GM23338 (cell line): ENCODE measurements around the gene KIAA1671. TPM values are rescaled to one million over a fixed set of nuclear protein-coding genes. Genes with fewer than 3 reads are reported as not detected.

Experiments used
- ATAC-seq: fragments of 200-7000 bp; cut with Tn5 transposase; 3 replicates; pipeline ENCODE4 v1.9.1; 2020
- DNase-seq: peaks from one replicate; pipeline ENCODE4 v3.0.0-alpha.2; 2015; ENCODE audit warnings: low spot score
- H2AFZ ChIP-seq: fragments of 200-600 bp; sonication (generic); 2 replicates; pipeline ENCODE4 v1.8.0; 2016; ENCODE audit warnings: antibody characterized with exemption, mild to moderate bottlenecking, moderate library complexity
- H3F3A ChIP-seq: fragments of 200-600 bp; sonication (generic); replicated peaks from 2 replicates; pipeline ENCODE4 v1.8.0; 2017; ENCODE audit warnings: antibody characterized with exemption, mixed run types, low read depth
- H3K27ac ChIP-seq: fragments of 200-600 bp; sonication (generic); 2 replicates; pipeline ENCODE4 v1.6.1; 2016; ENCODE audit warnings: low read depth
- H3K27me3 ChIP-seq: fragments of 200-600 bp; sonication (generic); 2 replicates; pipeline ENCODE4 v1.8.0; 2016; ENCODE audit warnings: mild to moderate bottlenecking, mixed run types, moderate library complexity; ENCODE audit not compliant: insufficient read depth
- H3K36me3 ChIP-seq: fragments of 200-600 bp; sonication (generic); 2 replicates; pipeline ENCODE4 v1.8.0; 2016; ENCODE audit warnings: mild to moderate bottlenecking; ENCODE audit not compliant: insufficient read depth
- H3K4me1 ChIP-seq: fragments of 200-600 bp; sonication (generic); 2 replicates; pipeline ENCODE4 v1.8.0; 2016; ENCODE audit warnings: mild to moderate bottlenecking, moderate library complexity; ENCODE audit not compliant: insufficient read depth
- H3K4me2 ChIP-seq: fragments of 200-600 bp; sonication (generic); 2 replicates; pipeline ENCODE4 v1.7.1; 2017; ENCODE audit warnings: mixed run types
- H3K4me3 ChIP-seq: fragments of 200-600 bp; sonication (generic); 2 replicates; pipeline ENCODE4 v1.6.1; 2016; ENCODE audit warnings: mixed run types
- H3K79me2 ChIP-seq: fragments of 200-600 bp; sonication (generic); replicated peaks from 2 replicates; pipeline ENCODE4 v1.8.0; 2017; ENCODE audit warnings: mild to moderate bottlenecking; ENCODE audit not compliant: insufficient read depth
- H3K9me2 ChIP-seq: fragments of 200-600 bp; sonication (generic); 2 replicates; pipeline ENCODE4 v1.8.0; 2017; ENCODE audit not compliant: insufficient read depth
- H4K20me1 ChIP-seq: fragments of 200-600 bp; sonication (generic); replicated peaks from 2 replicates; pipeline ENCODE4 v1.8.0; 2017; ENCODE audit warnings: mild to moderate bottlenecking; ENCODE audit not compliant: insufficient read depth
- H3K27ac Mint-ChIP-seq: 2 replicates; pipeline ENCODE4 v1.8.0; 2020; ENCODE audit warnings: inconsistent platforms, mild to moderate bottlenecking, moderate library complexity, mixed read lengths
- H3K27me3 Mint-ChIP-seq: 3 replicates; pipeline ENCODE4 v1.8.0; 2022; ENCODE audit warnings: low read depth, mild to moderate bottlenecking, moderate library complexity, mixed read lengths, inconsistent platforms; ENCODE audit not compliant: insufficient read depth, poor library complexity
- H3K36me3 Mint-ChIP-seq: 3 replicates; pipeline ENCODE4 v1.8.0; 2021; ENCODE audit warnings: low read depth, mild to moderate bottlenecking, inconsistent platforms, moderate library complexity, mixed read lengths
- H3K4me1 Mint-ChIP-seq: 3 replicates; pipeline ENCODE4 v1.8.0; 2020; ENCODE audit warnings: mild to moderate bottlenecking, inconsistent platforms, mixed read lengths
- H3K4me3 Mint-ChIP-seq: 3 replicates; pipeline ENCODE4 v1.8.0; 2021; ENCODE audit warnings: moderate library complexity, mild to moderate bottlenecking, inconsistent platforms, mixed read lengths
- H3K9me3 Mint-ChIP-seq: 3 replicates; pipeline ENCODE4 v1.8.0; 2020; ENCODE audit warnings: moderate library complexity, mild to moderate bottlenecking, inconsistent platforms, mixed read lengths
- CREB1 ChIP-seq: fragments of 250-450 bp; sonication (Bioruptor Pico); IDR thresholded peaks from 2 replicates; pipeline ENCODE4 v1.5.0; 2020; ENCODE audit warnings: low read depth, mild to moderate bottlenecking, moderate library complexity
- ETS1 ChIP-seq: IDR thresholded peaks from 2 replicates; pipeline ENCODE4 v1.6.1; 2016; ENCODE audit warnings: antibody characterized with exemption
- EZH2 ChIP-seq: fragments of 200-600 bp; sonication (generic); IDR thresholded peaks from one replicate; pipeline ENCODE4 v1.8.0; 2017; ENCODE audit warnings: antibody characterized with exemption, mild to moderate bottlenecking, low read depth; ENCODE audit not compliant: unreplicated experiment
- EZH2phosphoT487 ChIP-seq: fragments of 200-600 bp; sonication (generic); IDR thresholded peaks from one replicate; pipeline ENCODE4 v1.8.1; 2018; ENCODE audit warnings: antibody characterized with exemption; ENCODE audit not compliant: unreplicated experiment
- JUNB ChIP-seq: IDR thresholded peaks from one replicate; pipeline ENCODE4 v1.6.1; 2016; ENCODE audit warnings: antibody characterized with exemption; ENCODE audit not compliant: unreplicated experiment
- NANOG ChIP-seq: IDR thresholded peaks from 2 replicates; pipeline ENCODE4 v1.6.1; 2016; ENCODE audit warnings: antibody characterized with exemption, borderline replicate concordance
- POLR2AphosphoS5 ChIP-seq: IDR thresholded peaks from 2 replicates; pipeline ENCODE4 v1.6.1; 2016; ENCODE audit warnings: antibody characterized with exemption, low read depth
- STAT1 ChIP-seq: IDR thresholded peaks from one replicate; pipeline ENCODE4 v1.6.1; 2016; ENCODE audit warnings: antibody characterized with exemption; ENCODE audit not compliant: unreplicated experiment
- ZNF114 ChIP-seq: fragments of 250-450 bp; sonication (Bioruptor Pico); IDR thresholded peaks from 2 replicates; pipeline ENCODE4 v1.5.0; 2020; ENCODE audit warnings: mild to moderate bottlenecking, moderate library complexity
- ZNF331 ChIP-seq: fragments of 250-450 bp; sonication (Bioruptor Pico); IDR thresholded peaks from 2 replicates; pipeline ENCODE4 v1.5.0; 2020; ENCODE audit warnings: low read depth, mild to moderate bottlenecking, moderate library complexity
- ZNF462 ChIP-seq: fragments of 250-450 bp; sonication (Bioruptor Pico); IDR thresholded peaks from 2 replicates; pipeline ENCODE4 v1.5.0; 2020; ENCODE audit warnings: mild to moderate bottlenecking, moderate library complexity
- polyA plus RNA-seq: library from polyadenylated mRNA; unstranded; fragments of >200 nt; fragmentation: Nextera tagmentation; extraction: Ambion mirVana; gene quantifications from 2 replicates; pipeline ENCODE4 v1.2.1, GENCODE V29; 2016
- total RNA-seq: library from RNA; depleted of rRNA; stranded (reverse); fragments of >200 nt; shearing (Covaris generic); gene quantifications from 2 replicates; pipeline ENCODE4 v1.2.3, GENCODE V29; 2014
- TF ChIP-seq, protein P1 (sequence below), 2 experiments: fragments of 200-600 bp in 1 of 2; sonication (generic) in 1 of 2; conservative IDR thresholded peaks; 2 replicates each; pipeline versions ENCODE4 v1.5.1 to v1.6.1; 2016 to 2017; ENCODE audit warnings: antibody characterized with exemption in 2 of 2, low read depth in 2 of 2, mild to moderate bottlenecking in 2 of 2, moderate library complexity in 1 of 2
- TF ChIP-seq, protein P2 (sequence below): IDR thresholded peaks from one replicate; pipeline ENCODE4 v1.6.1; 2018; ENCODE audit warnings: antibody characterized with exemption; ENCODE audit not compliant: unreplicated experiment

Gene KIAA1671
- total and polyA plus RNA-seq, 2 experiments from 2014 or later: 6.1 to 27.2 TPM

DNA sequence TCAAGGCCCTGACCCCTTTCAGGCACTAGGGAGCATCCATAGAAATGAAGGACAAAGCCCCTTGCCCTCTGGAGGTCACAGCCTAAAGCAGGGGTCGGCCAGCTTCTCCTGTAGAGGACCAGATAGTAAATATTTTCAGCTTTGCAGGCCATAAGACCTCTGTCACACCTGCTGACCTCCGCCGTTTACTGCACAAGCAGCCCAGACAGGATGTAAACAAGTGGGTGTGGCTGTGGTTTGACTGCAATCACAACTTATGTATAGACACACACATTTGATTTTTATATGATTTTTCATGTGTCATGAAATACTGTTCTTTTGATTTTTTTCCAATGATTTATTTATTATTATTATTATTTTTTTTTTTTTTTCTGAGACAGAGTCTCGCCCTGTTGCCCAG is 34.3 kb downstream of the KIAA1671 start:
- no peak overlapping the region for H3K4me2 ChIP-seq
- no peak for ATAC-seq
- H2AFZ ChIP-seq: no peak overlapping the region
- Mint-ChIP-seq H3K36me3 (peaks cover 4% of the 10 kb centered on the region; the same call in 2 of the 3 replicates), H3K4me3 (no peak overlapping the region), H3K4me1 (peaks cover 24% of the 10 kb centered on the region), H3K9me3 (no peaks in the 10 kb centered on the region), H3K27ac (no peak overlapping the region), H3K27me3 (peaks cover 10% of the 10 kb centered on the region)
- peaks cover 14% of the 10 kb centered on the region; the same call in 1 of the 2 replicates for H3K79me2 ChIP-seq
- H4K20me1 ChIP-seq: no peaks in the 10 kb centered on the region; the same call in 1 of the 2 replicates
- H3K27ac ChIP-seq: no peak overlapping the region
- H3K4me3 ChIP-seq: no peak overlapping the region
- TF ChIP-seq ETS1 (no peak), EZH2phosphoT487 (no peak), STAT1 (no peak), NANOG (no peak), POLR2AphosphoS5 (no peak), JUNB (no peak), ZNF462 (CRISPR knock-in tag) (no peak), ZNF114 (no peak), EZH2 (no peak), CREB1 (CRISPR knock-in tag) (no peak), ZNF331 (CRISPR knock-in tag) (no peak)
- TF ChIP-seq, protein P1, sequence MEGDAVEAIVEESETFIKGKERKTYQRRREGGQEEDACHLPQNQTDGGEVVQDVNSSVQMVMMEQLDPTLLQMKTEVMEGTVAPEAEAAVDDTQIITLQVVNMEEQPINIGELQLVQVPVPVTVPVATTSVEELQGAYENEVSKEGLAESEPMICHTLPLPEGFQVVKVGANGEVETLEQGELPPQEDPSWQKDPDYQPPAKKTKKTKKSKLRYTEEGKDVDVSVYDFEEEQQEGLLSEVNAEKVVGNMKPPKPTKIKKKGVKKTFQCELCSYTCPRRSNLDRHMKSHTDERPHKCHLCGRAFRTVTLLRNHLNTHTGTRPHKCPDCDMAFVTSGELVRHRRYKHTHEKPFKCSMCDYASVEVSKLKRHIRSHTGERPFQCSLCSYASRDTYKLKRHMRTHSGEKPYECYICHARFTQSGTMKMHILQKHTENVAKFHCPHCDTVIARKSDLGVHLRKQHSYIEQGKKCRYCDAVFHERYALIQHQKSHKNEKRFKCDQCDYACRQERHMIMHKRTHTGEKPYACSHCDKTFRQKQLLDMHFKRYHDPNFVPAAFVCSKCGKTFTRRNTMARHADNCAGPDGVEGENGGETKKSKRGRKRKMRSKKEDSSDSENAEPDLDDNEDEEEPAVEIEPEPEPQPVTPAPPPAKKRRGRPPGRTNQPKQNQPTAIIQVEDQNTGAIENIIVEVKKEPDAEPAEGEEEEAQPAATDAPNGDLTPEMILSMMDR (conservative IDR thresholded peaks at IDR 0.05; ENCODE audit: low read depth in 2 of 2): no peak
- TF ChIP-seq, protein P2, sequence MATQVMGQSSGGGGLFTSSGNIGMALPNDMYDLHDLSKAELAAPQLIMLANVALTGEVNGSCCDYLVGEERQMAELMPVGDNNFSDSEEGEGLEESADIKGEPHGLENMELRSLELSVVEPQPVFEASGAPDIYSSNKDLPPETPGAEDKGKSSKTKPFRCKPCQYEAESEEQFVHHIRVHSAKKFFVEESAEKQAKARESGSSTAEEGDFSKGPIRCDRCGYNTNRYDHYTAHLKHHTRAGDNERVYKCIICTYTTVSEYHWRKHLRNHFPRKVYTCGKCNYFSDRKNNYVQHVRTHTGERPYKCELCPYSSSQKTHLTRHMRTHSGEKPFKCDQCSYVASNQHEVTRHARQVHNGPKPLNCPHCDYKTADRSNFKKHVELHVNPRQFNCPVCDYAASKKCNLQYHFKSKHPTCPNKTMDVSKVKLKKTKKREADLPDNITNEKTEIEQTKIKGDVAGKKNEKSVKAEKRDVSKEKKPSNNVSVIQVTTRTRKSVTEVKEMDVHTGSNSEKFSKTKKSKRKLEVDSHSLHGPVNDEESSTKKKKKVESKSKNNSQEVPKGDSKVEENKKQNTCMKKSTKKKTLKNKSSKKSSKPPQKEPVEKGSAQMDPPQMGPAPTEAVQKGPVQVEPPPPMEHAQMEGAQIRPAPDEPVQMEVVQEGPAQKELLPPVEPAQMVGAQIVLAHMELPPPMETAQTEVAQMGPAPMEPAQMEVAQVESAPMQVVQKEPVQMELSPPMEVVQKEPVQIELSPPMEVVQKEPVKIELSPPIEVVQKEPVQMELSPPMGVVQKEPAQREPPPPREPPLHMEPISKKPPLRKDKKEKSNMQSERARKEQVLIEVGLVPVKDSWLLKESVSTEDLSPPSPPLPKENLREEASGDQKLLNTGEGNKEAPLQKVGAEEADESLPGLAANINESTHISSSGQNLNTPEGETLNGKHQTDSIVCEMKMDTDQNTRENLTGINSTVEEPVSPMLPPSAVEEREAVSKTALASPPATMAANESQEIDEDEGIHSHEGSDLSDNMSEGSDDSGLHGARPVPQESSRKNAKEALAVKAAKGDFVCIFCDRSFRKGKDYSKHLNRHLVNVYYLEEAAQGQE: no peak
- no peaks in the 10 kb centered on the region for H3K9me2 ChIP-seq
- no peaks in the 10 kb centered on the region for H3K36me3 ChIP-seq
- peaks cover 17% of the 10 kb centered on the region; the same call in 1 of the 2 replicates for H3K4me1 ChIP-seq
- DNase-seq: no peak
- no peaks in the 10 kb centered on the region for H3F3A ChIP-seq
- no peaks in the 10 kb centered on the region for H3K27me3 ChIP-seq
